Activated CD4-positive, alpha-beta T cell treated with anti-CD3 and anti-CD28 coated beads, Interleukin-2, amount 50 U/mL, for 1 hour (primary cell): ENCODE measurements around the gene SEPHS1.
"Not testable (repeated sequence)": the region's sequence is repeated elsewhere in the genome, so short reads cannot be mapped to it uniquely, and the experiment has no call there.

Experiments used
- DNase-seq: peaks from one replicate; pipeline ENCODE4 v3.0.0-alpha.2; 2020

Gene SEPHS1

DNA sequence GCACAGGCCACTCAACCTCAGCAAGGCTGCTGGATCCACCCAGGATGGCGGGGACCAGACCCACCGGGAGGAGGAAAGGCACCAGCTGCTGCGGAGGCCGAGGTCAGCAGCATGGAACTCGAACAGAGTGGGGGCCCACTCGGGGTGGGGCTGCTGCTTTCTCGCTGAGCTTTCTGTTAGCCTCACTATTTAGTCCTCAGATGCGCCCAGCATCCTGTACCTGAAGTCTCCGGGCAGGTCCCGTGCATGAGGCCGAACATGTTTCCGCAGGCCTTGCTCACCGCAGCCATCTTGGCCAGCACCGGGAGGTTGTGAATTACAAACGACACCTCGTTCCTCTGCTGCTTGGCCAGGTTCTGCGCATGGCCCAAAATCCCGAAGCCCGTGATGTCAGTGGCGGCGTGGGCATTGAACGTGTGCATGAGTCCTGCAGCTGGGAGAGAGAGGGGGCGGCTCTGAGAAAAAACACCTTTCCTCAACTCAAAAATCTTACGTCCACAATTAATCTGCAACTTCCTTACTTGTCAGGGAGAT is 25.4 kb downstream of the SEPHS1 start:
- DNase-seq, result no peak

DNA sequence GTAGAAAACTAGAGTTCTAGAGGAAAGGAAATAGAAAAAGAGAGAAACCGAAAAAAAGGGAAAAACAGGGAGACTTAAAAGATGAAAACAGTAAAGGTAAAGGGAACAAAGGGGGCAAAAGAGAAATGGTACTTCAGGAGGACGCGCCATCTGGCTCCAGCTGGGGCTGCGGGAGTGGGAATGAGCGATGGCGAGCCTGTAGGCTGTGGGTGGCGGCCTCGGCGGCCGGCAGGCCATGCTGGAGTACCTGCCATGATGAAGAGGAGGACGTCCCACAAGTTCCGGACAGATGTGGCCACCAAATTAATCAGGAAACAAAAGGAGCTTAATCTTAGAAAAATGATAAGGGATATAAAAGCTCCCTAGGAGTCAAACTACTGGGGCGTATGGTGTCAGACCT is 26.5 kb downstream of the SEPHS1 start:
- DNase-seq, result no peak

DNA sequence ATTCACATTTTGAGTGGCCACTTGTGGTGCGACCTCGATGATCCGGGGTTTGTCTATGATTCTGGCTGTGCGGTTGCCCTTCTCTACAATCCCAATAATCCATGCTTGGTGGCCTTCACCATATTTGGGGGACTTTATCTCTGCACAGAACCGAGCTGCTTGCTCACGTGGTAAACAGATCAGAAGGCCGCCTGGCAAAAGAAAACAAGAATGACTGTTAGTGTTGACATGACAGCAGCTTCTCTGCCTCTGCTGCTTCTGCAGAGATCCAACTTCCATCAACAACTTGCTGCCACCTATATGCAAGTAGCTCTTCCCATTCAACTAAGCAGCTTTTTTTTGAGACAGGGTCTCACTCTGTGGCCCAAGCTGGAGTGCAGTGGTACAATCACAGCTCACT is 28.9 kb downstream of the SEPHS1 start:
- no peak for DNase-seq

DNA sequence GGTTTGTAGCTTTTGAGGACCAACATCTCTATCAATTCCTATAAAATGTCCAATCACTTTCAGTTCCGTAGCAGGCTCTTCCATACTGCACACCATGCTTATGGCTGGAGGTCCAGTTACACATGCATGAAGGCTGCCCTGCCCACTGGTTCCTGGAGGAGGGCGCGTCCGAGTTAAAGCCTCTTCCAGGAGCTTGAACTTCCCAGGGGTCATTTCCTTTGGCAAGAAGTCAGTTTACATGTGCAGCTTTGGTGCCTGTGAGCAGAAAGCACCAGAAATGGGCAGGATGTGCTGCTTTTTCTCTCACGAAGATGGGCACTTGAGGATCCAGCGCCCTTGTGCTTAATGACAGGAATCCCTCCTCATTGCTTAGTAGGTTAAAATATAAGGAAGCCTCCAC is 30.6 kb downstream of the SEPHS1 start:
- no peak for DNase-seq

DNA sequence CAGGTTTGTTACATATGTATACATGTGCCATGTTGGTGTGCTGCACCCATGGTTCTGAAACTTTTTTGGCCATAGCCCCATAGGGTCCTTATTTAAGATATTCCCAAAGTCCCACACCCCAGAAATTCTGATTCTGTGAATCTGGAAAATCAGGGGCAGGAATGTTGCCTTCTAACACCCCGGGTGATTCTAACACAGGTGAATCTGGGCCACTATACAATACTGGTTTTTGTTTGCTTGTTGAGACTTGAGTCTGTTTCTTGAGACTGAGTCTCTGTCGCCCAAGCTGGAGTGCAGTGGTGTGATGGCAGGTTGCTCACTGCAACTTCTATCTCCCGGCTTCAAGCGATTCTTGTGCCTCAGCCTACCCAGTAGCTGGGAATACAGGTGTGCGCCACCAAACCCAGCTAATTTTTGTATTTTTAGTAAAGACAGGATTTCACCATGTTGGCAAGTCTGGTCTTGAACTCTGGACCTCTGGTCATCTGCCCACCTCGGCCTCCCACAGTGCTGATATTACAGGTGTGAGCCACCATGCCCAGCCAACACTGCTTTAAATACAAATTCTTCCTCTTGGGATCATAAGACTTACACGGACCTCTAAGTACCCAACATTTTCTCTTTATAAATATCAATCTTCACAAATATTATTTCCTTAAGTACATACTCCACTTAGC is 31.3 kb downstream of the SEPHS1 start:
- no peak for DNase-seq

DNA sequence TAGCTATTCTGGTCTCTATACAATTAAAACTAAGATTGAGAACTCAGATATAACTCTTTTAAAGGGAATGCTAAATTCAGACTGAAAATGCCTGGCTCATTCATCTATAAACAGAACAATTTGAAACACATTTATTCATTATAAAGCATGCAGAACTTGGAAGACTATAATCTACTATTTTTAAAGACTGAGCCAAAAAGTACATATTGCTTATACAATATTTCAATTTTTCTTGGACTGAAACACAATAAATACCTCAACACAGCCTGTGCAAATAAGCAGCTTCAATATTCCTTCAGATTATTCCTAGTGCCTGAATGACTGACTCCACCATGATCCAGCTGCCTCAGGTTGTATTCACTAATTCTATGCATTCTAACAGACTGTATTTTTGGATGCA is 32.7 kb downstream of the SEPHS1 start:
- no peak for DNase-seq

DNA sequence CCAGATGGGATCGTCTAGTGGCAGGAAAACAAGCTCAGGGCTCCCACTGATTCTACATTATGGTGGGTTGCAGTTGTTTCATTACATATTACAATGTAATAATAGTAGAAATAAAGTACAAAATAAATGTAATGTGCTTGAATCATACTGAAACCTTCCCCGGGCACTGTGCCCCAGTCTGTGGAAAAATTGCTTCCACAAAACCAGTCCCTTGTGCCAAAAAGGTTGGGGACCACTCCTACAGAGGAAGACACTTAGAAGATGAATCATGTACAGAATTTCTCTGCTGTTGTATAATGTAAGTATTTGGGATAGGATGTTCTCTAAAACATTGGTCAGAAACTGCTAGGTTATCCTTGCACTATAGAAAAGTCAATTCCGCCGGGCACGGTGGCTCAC is 36.9 kb downstream of the SEPHS1 start:
- no peak for DNase-seq

DNA sequence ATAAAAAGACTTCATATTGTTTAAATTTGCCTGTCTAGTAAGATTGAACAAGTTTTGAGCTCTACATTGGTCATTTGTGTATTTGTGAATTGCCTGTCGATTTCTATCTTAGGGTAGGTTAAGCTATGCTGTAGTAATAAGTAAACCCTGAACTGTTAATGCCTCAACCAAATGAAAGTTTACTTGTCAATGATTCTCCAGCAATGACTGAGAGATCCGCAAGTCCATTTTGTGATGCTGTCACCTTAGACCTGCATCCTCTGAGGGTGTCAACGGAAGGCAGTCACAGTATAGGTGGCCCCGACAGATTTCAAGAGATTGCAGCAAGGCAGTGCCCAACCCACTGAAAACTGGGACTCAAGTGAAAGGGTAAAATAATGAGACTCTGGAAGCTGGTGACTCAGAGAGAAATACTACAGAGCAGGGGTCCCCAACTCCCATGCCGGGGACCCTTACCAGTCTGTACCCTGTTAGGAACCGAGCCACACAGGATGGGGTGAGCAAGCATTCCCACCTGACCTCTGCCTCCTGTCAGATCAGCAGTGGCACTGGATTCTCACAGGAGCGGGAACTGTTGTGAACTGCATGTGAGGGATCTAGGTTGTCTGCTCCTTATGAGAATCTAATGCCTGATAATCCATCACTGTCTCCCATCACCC is 37.4 kb downstream of the SEPHS1 start:
- DNase-seq, result no peak

DNA sequence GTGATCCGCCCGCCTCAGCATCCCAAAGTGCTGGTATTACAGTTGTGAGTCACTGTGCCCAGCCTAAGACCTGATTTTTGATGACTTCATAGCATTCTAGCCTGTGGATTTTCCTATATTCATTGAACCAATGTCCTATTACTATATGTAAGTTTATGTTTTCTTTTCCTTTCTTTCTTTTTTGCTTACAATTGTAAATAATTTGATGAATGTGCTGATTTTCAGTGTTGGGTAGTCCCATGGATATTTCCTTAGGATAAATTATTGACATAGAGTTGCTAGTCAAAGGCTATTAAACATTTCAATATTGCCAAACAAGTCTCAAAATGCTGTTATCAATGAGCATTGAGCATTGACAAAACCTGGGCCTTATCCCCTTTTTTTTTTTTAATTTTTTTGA is 38.3 kb downstream of the SEPHS1 start:
- DNase-seq, result no peak

DNA sequence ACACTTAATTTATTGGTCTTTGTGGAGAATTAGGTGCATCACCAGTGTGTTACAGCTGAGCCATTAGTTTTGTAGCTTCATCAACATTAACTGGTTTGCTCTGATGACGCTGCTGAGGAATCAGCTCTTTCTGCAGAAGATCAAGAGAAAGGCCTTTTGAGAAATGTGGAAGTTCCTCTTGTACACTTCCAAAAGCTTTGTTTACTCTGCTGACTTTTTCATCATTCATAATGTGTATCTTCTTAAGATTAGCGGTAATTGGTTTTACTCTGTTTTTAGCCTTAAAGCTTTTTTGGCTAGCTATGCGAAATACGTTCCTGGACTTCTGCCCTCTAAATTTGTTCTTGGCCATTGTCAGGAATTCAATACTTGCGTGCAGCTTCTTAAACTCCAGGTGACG is 40.0 kb downstream of the SEPHS1 start:
- DNase-seq, result no peak

DNA sequence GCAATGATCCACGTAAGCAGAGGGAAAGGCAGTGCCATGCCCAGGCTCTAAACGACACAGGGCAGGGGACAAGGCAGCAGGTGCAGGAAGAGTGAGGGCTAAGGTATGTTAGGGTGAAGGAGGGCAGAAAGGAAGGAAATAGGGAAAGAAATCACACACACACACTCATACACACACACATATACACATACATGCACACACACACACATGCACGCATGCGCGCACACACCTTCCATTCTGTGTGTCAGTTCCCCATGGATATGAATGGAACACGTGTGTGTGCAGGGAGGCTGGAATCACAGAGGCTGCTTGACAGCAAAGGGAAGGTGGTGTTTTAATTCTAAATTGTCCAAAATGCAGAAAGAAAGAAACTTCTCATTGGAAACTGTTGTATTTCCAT is 42.0 kb downstream of the SEPHS1 start:
- DNase-seq, result no peak

DNA sequence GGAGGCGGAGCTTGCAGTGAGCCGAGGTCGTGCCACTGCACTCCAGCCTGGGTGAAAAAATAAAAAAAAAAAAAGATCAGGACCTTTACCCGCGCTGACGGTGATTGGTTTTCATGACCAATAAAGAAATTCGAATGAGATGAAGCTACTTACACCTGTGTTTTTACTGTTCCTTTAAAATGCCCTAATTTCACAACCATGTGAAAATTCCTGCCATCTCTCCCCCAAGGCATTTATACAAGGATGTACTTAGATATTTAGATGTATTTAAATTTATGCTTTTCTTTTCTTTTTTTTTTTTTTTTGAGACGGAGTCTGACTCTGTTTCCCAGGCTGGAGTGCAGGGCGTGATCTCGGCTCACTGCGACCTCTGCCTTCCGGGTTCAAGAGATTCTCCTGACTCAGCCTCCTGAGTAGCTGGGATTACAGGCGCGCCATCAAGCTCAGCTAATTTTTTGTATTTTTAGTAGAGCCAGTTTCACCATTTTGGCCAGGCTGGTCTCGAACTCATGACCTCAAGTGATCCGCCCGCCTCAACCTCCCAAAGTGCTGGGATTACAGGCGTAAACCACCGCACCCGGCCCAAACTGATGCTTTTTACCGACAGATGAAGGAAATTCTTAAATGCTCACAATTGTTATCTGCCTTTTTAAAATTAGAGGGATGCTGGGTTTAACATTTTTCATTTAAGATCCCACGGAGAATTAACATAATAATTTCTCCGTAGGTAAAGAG is 45.1 kb downstream of the SEPHS1 start:
- DNase-seq, result no peak

DNA sequence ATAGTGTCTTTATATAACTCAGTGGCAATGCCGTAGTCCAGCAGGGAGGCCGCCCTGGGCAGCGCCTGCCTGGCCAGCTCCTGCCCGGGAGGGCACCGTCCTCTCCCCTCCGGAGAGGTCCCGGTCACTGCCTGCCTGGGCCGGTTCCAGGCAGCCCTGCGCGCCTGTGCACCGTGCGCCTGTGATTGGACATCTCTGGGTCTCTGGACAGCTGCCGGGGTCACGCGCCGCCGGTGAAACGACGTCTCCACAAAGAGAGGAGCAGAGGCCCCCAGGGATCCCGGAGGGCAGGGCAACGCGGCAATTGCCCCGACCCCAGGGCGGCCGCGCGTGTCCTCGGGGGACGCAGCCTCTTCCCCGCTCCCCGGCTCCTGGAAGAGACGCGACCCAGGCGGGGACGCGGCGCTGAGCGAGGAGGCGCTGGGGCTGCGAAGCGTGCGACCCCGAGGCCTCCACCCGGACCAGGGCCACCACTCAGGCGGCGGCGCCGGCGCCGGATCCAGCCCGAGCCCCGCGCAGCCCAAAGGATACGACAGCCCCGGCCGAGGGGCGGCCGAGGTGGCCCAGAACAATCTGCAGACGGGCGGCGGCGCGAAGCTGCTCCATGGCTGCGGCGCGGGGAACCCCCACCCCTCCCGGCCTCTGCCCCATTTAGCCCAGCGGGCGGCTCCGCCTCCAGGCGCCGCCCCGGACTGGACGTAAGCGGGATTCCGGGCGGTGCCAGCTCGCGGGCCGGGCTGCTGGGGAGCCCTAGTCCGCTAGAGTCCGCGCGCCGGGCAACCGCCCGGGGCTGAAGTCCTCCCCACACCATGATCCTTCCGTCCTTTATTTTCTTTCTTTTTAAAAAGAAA is 48.4 kb downstream of the SEPHS1 start, which contains the start of gene PHYH:
Gene PHYH, minus strand, starts transcription at position 628 of the 851 bp plus-strand sequence. Its CDS starts 22 bp downstream, at position 606.
- DNase-seq, result peak; percentile 80

DNA sequence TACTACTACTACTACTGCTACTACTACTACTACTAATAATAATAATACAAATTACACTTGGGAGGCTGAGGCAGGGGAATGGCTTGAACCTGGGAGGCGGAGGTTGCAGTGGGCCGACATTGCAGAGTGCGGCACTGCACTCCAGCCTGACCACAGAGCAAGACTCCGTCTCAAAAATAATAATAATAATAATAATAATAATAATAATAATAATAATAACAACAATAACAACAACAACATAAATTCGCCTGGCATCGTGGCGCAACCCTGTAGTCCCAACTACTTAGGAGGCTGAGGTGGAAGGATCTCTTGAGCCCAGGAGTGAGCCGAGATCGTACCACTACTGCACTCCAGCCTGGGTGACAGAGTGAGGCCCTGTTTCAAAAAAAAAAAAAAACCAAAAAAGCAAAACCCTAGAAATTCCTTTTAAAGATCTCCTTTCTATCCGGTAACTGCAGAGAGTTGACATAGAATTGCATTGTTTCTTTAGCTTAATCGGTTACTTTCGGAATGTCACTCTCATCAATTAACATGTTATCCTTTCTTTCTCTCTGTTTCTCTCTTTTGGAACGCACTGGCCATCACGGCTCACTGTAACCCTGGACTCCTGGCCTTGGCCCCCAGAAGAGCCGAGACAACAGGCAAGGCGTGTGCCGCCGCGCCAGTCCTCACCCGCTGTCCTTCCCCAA is 49.2 kb downstream of the SEPHS1 start:
- DNase-seq, result no peak

DNA sequence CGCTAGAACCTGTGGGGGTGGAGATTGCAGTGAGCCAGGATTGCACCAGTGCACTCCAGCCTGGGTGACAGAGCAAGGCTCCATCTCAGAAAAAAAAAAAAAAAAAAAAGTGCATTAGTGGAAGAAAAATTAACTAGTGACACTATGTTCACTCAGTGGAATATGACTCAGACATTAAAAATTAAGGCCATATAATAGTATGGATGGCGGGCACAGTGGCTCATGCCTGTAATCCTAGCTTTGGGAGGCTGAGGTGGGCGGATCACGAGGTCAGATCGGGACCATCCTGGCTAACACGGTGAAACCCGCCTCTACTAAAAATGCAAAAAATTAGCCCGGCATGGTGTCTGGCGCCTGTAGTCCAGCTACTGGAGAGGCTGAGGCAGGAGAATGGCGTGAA is 51.6 kb downstream of the SEPHS1 start:
- DNase-seq, result no peak

DNA sequence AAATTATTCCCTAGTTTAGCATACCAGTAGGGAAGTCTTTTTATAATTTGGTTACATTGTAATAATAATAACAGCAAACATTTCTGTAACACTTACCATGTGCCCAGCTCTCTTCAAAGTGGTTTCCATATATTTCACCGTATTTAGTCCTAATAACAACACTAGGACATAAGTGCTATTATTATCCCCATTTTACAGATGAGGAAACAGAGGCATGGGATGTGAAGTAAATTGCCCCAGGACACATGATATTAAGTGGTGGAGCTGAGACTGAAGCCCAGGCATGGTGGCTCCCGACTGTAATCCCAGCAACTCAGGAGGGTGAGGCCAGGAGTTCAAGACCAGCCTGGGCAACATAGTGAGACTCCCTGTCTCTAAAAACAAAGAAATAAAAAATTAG is 53.3 kb downstream of the SEPHS1 start:
- no peak for DNase-seq

DNA sequence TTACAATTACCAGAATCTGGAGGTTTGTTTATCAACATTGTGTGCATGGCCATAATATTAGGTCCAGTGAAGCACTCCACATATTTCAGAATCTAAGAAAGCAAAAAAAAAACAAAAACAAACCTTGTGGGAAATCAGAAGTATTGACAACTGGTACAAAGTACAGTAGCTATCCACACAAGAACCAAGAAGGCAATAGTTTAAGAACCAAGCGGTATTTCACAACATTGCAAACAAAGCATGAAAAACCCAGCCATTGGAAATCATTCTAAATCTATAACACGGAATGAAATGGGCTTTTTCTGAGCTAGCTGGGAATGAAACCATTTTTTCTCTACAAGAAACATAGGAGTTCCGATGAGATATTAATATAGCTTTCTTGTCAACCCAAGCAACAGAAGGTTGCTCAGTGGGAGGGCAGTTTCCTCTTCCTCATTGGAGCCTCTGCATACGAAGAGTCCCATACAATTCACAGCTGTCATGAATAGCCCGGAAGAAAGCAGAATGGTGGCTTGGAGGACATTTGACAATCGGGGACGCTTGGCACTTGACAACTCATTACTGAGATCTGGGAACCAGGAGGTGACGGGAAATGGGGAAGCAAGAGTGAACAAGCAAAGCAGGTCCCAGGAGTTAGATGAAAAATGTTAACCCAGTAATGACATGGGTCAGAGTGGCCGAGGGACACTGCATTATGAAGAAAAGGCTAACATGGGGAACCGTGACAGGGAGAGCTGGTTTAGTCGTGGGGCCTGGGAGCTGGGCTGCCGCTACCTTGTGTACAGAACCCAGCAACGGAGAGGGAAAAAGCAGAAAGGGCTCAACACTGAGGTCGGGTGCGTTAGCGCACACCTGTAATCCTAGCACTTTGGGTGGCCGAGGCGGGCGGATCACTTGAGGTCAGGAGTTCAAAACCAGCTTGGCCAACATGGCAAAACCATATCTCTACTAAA is 56.0 kb downstream of the SEPHS1 start:
- no peak for DNase-seq

DNA sequence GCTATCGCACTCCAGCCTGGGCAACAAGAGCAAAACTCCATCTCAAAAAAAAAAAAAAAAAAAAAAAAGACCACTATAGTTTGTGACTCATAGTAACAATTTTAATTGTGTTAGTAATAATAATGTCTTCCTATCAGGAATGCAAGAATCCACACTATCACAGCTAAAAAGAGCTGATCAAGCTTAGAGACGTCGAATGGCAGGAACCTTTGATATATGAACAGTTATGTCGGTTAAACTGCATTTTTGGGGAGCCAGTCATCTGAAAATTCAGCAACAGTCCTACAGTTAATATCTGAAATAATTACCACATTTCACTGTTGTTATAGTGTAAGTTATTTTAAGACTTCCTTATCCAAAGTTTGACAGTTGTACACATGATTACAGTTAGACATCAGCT is 57.0 kb downstream of the SEPHS1 start:
- no peak for DNase-seq

DNA sequence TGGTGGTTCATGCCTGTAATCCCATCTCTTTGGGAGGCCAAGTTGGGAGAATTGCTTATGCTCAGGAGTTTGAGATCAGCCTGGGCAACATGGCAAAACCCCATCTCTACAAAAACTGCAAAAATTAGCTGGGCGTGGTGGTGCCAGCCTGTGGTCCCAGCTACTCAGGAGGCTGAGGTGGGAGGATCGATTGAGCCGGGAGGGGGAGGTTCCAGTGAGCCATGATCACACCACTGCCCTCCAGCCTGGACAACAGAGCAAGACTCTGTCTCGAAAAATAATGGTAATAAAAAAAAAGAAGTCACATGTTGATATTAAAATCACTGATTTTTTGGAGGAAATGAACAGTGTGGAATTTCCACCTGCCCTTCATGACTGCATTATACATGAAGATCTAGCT is 64.0 kb downstream of the SEPHS1 start:
- DNase-seq, result no peak

DNA sequence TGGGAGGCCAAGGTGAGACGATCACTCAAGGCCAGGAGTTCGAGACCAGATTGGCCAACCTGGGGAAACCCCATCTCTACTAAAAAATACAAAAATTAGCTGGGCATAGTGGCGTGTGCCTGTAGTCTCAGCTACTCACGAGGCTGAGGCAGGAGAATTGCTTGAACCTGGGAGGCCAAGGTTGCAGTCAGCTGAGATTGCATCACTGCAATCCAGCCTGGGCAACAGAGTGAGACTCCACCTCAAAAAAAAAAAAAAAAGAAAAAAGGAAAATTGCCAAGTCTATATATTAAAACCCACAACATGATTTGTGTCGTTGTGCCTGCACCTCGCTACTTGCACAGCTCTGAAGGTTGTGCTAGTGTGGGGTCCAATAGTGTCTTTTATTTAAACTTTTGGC is 65.7 kb downstream of the SEPHS1 start:
- not testable (repeated sequence) for DNase-seq

DNA sequence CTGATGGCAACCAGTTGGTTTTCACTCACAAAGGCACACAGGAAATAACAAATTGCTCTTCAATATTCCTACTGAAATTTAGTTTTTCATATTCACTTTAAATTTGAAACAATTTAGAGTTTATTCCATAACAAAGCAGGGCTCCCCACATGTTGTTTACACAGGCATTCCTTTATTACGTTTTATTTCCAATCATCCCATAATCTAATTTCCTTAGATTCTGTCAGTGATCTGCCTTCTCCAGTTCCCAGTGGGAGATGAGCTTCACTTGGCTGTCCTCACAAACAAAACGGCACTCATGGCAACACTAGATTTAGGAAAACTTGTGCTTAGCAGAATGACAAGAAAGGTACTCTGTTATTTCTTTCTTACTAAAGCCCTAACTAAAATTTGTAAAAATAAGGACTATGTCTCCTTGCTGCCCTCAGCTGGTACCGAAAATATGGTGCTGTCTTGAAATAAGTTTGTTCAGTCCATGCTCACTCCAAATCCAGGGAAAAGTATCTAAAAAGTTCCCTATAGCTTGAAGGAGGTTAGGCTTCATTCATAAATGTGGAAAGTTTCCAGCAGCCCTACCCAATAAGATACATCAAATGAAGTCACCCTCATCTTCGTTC is 71.2 kb downstream of the SEPHS1 start:
- no peak for DNase-seq
